ENCODE results near the gene RBFOX2.

DNA sequence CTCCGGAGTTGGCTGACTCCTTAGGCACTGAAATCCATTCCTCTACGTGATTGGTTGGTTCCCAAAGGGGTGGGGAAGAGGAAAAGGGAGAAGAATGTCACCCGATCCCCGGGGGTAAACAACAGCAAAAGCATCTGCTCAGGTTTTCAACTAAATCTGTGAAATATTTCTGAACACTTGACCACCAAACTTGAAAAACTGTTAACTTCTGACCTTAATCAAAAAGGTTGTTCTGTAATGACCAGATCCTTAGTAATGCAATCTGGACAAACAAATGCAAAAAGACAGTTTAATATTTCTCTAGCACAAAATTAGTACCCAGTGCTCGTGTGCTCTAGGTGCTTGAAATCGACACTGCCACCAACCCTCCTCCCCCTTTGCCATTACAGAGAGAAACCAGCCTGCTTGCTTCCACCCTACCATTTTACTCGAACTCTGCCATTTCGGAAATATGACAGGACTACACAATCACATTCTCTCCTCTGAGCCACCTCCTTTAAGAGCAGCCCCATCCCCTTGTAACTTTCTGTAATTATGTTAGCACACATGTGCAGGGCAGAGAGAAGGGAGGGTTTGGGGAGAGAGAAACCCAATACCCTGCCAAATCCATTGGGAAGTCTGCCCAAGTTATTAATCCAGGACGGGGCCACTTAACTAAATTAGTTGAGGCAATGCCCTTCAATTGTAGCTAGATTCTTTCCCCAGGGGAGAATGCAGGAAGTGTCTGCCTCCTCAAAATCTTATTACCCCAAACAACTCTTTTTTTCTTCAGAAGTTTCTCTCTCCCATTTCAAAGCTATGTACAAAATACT lies 113.8 kb downstream of the RBFOX2 start:
- TF ChIP-seq, protein P1, sequence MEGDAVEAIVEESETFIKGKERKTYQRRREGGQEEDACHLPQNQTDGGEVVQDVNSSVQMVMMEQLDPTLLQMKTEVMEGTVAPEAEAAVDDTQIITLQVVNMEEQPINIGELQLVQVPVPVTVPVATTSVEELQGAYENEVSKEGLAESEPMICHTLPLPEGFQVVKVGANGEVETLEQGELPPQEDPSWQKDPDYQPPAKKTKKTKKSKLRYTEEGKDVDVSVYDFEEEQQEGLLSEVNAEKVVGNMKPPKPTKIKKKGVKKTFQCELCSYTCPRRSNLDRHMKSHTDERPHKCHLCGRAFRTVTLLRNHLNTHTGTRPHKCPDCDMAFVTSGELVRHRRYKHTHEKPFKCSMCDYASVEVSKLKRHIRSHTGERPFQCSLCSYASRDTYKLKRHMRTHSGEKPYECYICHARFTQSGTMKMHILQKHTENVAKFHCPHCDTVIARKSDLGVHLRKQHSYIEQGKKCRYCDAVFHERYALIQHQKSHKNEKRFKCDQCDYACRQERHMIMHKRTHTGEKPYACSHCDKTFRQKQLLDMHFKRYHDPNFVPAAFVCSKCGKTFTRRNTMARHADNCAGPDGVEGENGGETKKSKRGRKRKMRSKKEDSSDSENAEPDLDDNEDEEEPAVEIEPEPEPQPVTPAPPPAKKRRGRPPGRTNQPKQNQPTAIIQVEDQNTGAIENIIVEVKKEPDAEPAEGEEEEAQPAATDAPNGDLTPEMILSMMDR (IDR thresholded peaks at IDR 0.05) = no peak
- TF ChIP-seq POLR2A (IDR thresholded peaks at IDR 0.05) = no peak
